Smooth muscle cell (in vitro differentiated cells): ENCODE measurements around the gene VAPA. TPM values are rescaled to one million over a fixed set of nuclear protein-coding genes. Genes with fewer than 3 reads are reported as not detected.

Experiments used
- DNase-seq: peaks from one replicate; lab custom pipeline; 2025; ENCODE audit not compliant: unreplicated experiment; lab: John Stamatoyannopoulos, UW
- H2AFZ ChIP-seq: fragments of 200-600 bp; sonication (generic); 2 replicates; pipeline ENCODE4 v1.6.0; 2016; ENCODE audit warnings: antibody characterized with exemption, low read depth, mild to moderate bottlenecking
- H3F3A ChIP-seq: fragments of 200-600 bp; sonication (generic); 2 replicates; pipeline ENCODE4 v1.6.0; 2017; ENCODE audit warnings: antibody characterized with exemption, low read depth
- H3K27ac ChIP-seq: fragments of 200-600 bp; sonication (generic); 2 replicates; pipeline ENCODE4 v1.5.1; 2016; ENCODE audit warnings: low read depth, mild to moderate bottlenecking
- H3K27me3 ChIP-seq: fragments of 200-600 bp; sonication (generic); 2 replicates; pipeline ENCODE4 v1.6.1; 2016; ENCODE audit warnings: low read depth, mild to moderate bottlenecking
- H3K36me3 ChIP-seq: fragments of 200-600 bp; sonication (generic); 2 replicates; pipeline ENCODE4 v1.5.1; 2016; ENCODE audit warnings: low read depth
- H3K4me1 ChIP-seq: fragments of 200-600 bp; sonication (generic); 2 replicates; pipeline ENCODE4 v1.5.1; 2016; ENCODE audit warnings: low read depth
- H3K4me2 ChIP-seq: fragments of 200-600 bp; sonication (generic); 2 replicates; pipeline ENCODE4 v1.6.0; 2016; ENCODE audit warnings: mild to moderate bottlenecking
- H3K4me3 ChIP-seq: fragments of 200-600 bp; sonication (generic); 2 replicates; pipeline ENCODE4 v1.5.1; 2016; ENCODE audit warnings: mild to moderate bottlenecking
- H3K79me2 ChIP-seq: fragments of 200-600 bp; sonication (generic); 2 replicates; pipeline ENCODE4 v1.6.0; 2016; ENCODE audit warnings: low read depth, mild to moderate bottlenecking
- H3K9ac ChIP-seq: fragments of 200-600 bp; sonication (generic); 2 replicates; pipeline ENCODE4 v1.6.0; 2016; ENCODE audit warnings: low read depth
- H3K9me3 ChIP-seq: fragments of 200-600 bp; sonication (generic); replicated peaks from 2 replicates; pipeline ENCODE4 v1.5.1; 2016; ENCODE audit warnings: low read depth
- H4K20me1 ChIP-seq: fragments of 200-600 bp; sonication (generic); 2 replicates; pipeline ENCODE4 v1.6.0; 2016; ENCODE audit warnings: low read depth
- WGBS: methylation state at CpG from one replicate; pipeline ENCODE4 v1.1.7; 2016; ENCODE audit warnings: low lambda C conversion rate; 5-methylcytosine and 5-hydroxymethylcytosine counted together
- polyA plus RNA-seq: library from polyadenylated mRNA; unstranded; fragments of >200 nt; fragmentation: Nextera tagmentation; extraction: Ambion mirVana; gene quantifications from 2 replicates; pipeline ENCODE4 v1.2.1, GENCODE V29; 2016
- total RNA-seq: library from RNA; depleted of rRNA; stranded (reverse); fragments of >200 nt; gene quantifications from 2 replicates; pipeline ENCODE4 v1.2.3, GENCODE V29; 2014
- TF ChIP-seq, protein P1 (sequence below): fragments of 200-600 bp; sonication (generic); IDR thresholded peaks from 2 replicates; pipeline ENCODE4 v1.5.1; 2017; ENCODE audit warnings: borderline replicate concordance, mild to moderate bottlenecking, antibody characterized with exemption; ENCODE audit not compliant: insufficient read depth, poor library complexity, severe bottlenecking

VAPA gene
- total and polyA plus RNA-seq, 2 experiments from 2014 or later = 315 to 350 TPM

DNA sequence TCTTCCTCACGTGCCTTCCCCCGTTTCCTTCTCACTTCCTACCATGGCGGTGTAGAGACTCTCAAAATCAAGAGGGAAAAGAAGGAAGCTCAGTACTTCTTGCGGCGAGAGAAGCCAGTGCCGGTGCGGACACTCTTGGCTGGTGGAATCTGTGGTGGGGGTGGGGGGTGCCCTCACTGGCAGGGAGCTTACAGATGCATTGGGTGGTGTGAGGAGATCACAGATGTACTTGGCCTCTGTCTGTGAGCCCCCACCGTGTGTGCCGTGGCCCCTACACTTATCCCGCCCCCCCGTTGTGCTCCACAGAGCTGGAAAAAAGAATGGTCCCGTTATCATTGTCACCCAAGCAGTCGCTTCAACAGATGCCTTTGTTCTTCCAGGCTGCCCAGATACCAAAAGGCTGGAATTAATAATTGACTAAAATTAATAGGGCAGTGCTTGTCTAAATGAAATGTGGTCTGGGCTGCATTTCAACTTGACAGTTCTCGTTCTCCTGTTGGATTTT lies 79.8 kb downstream of the VAPA start:
- H3F3A ChIP-seq = no peaks in the 10 kb centered on the region
- no peaks in the 10 kb centered on the region for H3K4me1 ChIP-seq
- H3K36me3 ChIP-seq = no peaks in the 10 kb centered on the region
- H4K20me1 ChIP-seq = no peaks in the 10 kb centered on the region
- no peaks in the 10 kb centered on the region for H3K27me3 ChIP-seq
- peaks cover 1% of the 10 kb centered on the region for H3K9me3 ChIP-seq
- H3K9ac ChIP-seq = no peak overlapping the region
- 90% methylated on average over 14 of the region's 14 CpGs for WGBS
- no peak overlapping the region for H3K4me2 ChIP-seq
- H3K27ac ChIP-seq = no peak overlapping the region
- no peak for DNase-seq
- no peak overlapping the region for H3K4me3 ChIP-seq
- no peaks in the 10 kb centered on the region for H3K79me2 ChIP-seq
- H2AFZ ChIP-seq = no peak overlapping the region
- TF ChIP-seq, protein P1, sequence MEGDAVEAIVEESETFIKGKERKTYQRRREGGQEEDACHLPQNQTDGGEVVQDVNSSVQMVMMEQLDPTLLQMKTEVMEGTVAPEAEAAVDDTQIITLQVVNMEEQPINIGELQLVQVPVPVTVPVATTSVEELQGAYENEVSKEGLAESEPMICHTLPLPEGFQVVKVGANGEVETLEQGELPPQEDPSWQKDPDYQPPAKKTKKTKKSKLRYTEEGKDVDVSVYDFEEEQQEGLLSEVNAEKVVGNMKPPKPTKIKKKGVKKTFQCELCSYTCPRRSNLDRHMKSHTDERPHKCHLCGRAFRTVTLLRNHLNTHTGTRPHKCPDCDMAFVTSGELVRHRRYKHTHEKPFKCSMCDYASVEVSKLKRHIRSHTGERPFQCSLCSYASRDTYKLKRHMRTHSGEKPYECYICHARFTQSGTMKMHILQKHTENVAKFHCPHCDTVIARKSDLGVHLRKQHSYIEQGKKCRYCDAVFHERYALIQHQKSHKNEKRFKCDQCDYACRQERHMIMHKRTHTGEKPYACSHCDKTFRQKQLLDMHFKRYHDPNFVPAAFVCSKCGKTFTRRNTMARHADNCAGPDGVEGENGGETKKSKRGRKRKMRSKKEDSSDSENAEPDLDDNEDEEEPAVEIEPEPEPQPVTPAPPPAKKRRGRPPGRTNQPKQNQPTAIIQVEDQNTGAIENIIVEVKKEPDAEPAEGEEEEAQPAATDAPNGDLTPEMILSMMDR = no peak

DNA sequence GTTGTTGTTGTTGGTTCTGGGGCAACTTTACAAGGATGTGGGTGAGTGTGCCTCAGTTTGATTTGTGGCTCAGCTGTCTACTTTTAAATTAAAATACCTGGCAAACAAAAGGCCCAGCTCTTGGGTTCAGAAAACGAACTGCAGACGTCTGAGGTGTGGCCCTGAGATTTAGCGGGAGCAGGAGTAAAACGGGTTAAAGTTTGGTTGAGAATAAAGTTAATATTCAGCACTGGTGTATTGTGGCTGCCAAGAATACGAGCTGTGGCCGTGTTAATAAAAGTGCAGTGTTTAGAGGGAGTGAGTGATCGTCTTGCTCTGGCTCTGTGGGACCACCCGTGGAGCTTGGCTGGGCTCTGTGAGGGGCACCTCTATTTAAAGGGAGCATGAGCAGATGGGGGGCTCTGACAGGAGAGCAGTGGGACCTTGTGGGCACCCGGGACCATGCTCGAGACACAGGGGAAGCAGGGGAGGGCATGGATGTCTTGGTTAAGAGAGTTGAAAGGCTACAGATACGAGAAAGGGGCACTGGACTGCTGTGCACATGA lies 80.3 kb downstream of the VAPA start:
- Histone ChIP-seq H3K79me2 (no peaks in the 10 kb centered on the region), H3K27ac (no peak overlapping the region), H3K4me3 (no peak overlapping the region), H3K36me3 (no peaks in the 10 kb centered on the region), H3K4me1 (no peaks in the 10 kb centered on the region), H3K9me3 (peaks cover 6% of the 10 kb centered on the region), H3K27me3 (no peaks in the 10 kb centered on the region), H3K4me2 (no peak overlapping the region), H3K9ac (no peak overlapping the region), H2AFZ (no peak overlapping the region), H4K20me1 (no peaks in the 10 kb centered on the region), H3F3A (no peaks in the 10 kb centered on the region)
- 80% methylated on average over 11 of the region's 11 CpGs for WGBS
- TF ChIP-seq, protein P1 = no peak
- no peak for DNase-seq

DNA sequence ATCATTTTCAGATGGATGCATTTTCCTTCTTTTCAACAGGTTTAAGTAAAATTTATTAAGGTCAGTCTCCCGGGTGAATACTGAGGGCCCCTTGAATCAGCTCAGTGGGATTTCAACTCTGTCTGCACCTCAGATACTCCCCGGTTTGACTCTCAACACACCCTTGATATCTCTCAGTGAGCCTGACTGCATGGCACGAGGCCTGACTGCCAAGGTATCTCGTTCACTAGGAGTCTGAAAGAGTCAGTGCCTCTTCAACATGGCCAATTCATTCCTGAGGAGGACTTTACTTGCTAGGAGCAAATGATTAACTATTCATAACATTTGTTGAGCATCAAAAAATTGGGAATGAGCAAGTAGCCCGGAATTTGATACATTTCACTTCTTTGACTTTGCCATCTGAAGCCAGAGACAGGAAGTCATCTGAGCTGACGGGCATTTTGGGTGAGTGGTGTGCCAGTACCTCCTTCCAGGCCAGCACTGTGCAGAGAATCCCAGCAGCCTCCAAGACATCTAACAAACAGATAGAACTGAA lies 81.0 kb downstream of the VAPA start:
- Histone ChIP-seq H3K9me3 (peaks cover 13% of the 10 kb centered on the region), H3K4me1 (no peaks in the 10 kb centered on the region), H3K79me2 (no peaks in the 10 kb centered on the region), H3F3A (no peaks in the 10 kb centered on the region), H3K4me3 (no peak overlapping the region), H3K27me3 (no peaks in the 10 kb centered on the region), H2AFZ (no peak overlapping the region), H3K36me3 (no peaks in the 10 kb centered on the region), H3K27ac (no peak overlapping the region), H3K4me2 (no peak overlapping the region), H3K9ac (no peak overlapping the region), H4K20me1 (no peaks in the 10 kb centered on the region)
- DNase-seq = no peak
- TF ChIP-seq, protein P1 = no peak
- 80% methylated on average over 6 of the region's 6 CpGs for WGBS

DNA sequence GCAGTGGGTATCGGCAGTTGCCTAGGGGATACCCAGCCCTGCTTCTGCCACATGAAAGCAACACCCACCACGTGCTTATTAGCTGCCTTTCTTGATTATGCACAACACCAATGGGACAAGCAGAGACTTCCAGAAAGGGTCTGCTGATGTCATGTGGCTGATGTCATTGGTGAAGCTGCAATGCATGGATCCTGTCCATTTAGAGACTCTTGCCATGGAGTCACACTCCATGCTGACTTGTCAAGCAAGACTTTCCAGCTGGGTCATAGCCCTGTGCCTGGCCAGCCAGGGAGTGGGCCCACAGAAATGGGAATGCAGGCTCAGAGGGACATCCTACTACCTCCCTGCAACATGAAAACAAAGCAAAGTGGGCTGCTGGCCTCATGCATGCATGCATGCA lies 81.8 kb downstream of the VAPA start:
- H3K79me2 ChIP-seq = no peaks in the 10 kb centered on the region
- no peaks in the 10 kb centered on the region for H3F3A ChIP-seq
- H3K27ac ChIP-seq = no peak overlapping the region
- peaks cover 17% of the 10 kb centered on the region for H3K9me3 ChIP-seq
- H2AFZ ChIP-seq = no peak overlapping the region
- H3K4me1 ChIP-seq = no peaks in the 10 kb centered on the region
- H3K4me3 ChIP-seq = no peak overlapping the region
- H3K4me2 ChIP-seq = no peak overlapping the region
- no peaks in the 10 kb centered on the region for H4K20me1 ChIP-seq
- TF ChIP-seq, protein P1 = no peak
- WGBS = 87% methylated on average over 2 of the region's 2 CpGs
- no peaks in the 10 kb centered on the region for H3K27me3 ChIP-seq
- no peak overlapping the region for H3K9ac ChIP-seq
- DNase-seq = no peak
- H3K36me3 ChIP-seq = no peaks in the 10 kb centered on the region
